GM12891 (cell line): ENCODE measurements around the gene SMOC2.

Experiments used
- POLR2A ChIP-seq: IDR thresholded peaks from 2 replicates; pipeline ENCODE4 v1.6.1; 2011; ENCODE audit warnings: low read depth, low read length, control low read depth
- POLR2AphosphoS5 ChIP-seq: IDR thresholded peaks from 2 replicates; pipeline ENCODE4 v1.6.1; 2011; ENCODE audit warnings: low read depth, low read length, control low read depth

- no peak for TF ChIP-seq POLR2AphosphoS5
- no peak for TF ChIP-seq POLR2A
Observed at GRCh38 chr6:168627506-168628175, 186.7 kb downstream of the SMOC2 start.
